HuH-7 (cell line): ENCODE results near the gene DNASE2B.

Source experiments
- DNase-seq: peaks from one replicate; pipeline ENCODE4 v3.0.0; 2011; ENCODE audit warnings: low spot score

DNASE2B gene

DNA sequence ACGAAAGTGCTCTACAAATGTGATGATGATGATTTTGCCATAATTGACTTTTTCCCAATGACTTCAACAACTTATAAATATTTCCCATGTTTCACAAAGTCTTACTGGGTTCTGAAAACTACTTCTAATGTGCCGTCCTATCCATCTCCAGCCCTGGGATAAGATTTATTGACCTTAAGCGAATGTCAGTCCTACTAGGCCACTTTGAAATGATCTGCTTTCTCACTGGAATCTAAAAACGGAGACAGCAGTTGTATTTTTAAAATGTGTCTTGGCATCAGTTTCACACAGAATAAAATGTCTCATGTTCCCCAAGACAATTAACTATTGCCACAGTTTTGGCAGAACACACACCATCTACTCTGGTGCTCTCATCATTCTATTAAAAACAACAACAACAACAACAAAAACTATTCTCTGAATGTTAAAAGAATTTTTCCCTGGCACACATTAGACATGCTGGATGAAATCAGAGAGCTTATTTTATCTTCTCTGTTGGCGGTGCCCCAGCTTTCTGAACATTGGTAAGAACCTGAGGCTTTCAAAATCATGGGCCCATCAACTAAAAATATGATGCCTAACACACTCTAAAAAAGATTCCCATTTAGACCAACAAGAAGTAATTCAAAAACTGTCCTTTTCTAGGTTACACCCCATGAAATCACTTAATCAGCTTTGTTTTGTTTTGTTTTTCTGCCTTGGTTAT, 23.1 kb upstream of the DNASE2B start:
- DNase-seq = no peak

DNA sequence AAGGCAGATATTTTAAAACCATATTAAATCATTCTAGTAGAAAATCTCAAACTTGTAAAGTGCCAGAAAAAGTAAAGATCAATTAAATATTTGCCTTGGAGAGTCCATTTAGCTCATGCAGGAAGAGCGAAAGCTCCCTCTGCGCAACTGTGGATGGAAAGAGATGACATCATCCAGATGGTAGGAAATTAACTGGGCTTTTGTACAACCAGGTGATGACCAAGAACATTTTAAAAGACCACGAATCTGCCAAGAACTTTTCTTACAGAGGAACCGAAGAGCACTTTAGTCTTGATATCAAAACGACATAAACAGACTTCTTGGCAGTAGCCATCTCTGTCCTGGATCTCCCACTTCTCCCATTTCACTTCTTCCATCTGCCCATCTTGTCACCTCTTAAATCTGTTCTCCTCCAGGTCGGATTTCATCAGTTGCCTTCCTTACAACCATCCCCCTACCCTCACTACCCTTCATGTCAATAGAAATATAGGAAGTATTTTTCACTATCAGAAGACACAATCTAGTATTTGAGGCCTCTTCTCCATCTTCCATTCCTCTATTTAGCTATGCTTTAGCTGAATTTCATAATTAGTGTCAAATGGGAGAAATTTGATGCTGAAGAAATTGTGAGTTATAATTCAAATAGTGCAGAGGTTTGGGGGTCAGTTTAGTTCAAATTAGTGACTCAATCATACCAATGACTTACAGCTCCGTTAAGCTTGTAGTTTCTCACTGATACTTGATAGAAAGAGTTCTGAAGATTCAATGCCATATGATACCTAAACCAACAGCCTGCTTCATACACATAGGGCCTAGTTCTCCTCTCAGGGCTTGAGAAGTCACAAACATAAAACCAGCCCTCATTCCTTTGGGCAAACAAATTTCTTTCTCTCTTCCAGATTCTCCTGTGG, 22.0 kb upstream of the DNASE2B start:
- DNase-seq = no peak

DNA sequence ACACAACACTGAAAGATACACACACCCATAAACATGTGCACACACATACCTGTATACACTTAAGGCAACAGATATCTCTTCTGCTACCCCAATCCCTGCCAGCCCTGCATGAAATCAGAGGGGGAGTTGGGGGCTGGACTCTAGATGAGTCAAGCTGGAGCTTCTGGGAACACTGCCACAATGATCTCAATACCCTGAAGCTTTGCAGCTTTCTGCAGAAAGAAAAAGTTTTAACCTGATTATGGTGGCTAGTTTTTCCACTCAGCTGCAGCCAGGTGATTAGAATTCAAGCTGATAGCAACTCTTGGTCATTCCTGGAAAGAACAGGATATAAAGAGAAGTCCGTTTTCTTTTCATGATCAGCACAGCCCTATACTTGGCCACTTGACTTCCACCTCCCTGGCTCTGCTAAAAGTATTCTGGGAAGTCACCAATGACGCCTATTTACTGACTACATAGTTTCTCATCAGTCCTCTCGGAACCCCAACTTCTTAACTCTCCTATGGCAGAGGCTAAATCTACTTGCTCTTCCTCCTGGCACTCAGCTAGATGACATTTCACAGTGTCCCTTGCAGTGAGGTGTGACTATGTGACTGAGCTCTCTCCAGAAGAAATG, 20.7 kb upstream of the DNASE2B start:
- DNase-seq = no peak

GRCh38 chr1:84379138-84379916, 19.0 kb upstream of the DNASE2B start:
- DNase-seq = no peak

DNA sequence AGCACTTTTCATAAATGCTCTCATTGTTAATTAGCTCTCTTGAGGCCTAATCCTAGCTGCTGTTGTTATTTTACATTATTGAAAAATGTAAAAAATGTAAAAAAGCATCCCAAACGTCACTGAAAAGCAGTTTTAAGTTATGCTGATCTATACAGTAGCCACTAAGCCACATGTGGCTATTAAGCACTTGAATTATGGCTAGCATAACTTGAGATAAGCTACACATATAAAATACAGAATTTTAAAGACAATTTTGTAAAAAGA, 18.4 kb upstream of the DNASE2B start:
- no peak for DNase-seq

DNA sequence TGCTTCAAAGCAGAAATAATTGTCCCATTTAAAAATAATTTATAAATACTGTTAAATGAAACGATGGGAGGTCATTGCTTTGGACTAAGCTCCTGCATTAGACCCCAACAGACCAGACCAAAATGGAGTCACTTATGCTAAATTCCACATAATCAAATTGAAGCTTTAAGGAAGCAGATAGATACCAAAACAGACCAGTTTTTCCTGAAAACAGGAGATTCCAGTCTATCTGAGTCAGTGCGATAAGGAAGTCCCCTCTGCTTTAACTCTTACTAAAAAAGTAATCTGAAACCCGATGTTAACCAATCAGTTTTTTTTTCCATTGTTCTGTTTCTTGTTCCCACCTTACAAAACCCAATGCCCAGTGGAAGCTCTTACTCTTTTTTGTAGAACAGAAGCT, 16.2 kb upstream of the DNASE2B start:
- no peak for DNase-seq

- DNase-seq = no peak
These were observed 12.9 kb upstream of the DNASE2B start for GRCh38 chr1:84385347-84385746.

- no peak for DNase-seq
These were observed 11.4 kb upstream of the DNASE2B start for GRCh38 chr1:84386716-84387479.

- DNase-seq = peak; percentile 12
These were observed 10.7 kb upstream of the DNASE2B start for GRCh38 chr1:84387480-84388163.

DNA sequence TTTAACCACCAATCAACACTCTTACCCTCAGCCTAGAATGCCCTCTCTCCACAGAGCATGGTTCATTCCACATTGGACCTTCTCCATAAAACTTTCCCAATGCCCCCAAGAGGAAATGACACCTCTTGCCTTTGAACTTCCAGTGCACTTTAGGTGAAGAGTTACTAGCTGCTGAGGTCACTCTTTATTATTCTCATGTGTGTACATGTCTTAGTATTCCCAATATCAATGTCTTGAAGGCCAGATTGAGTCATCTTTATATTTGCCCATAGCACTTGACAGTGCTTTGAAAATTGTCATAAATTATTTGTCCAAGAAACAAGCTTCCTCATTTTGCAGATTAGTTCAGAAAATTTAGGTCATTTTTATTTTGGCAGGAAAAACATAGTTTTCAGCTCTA, 8.1 kb upstream of the DNASE2B start:
- no peak for DNase-seq

GRCh38 chr1:84401156-84401555, 2.9 kb downstream of the DNASE2B start:
- DNase-seq = no peak

GRCh38 chr1:84402060-84402459, 3.8 kb downstream of the DNASE2B start:
- no peak for DNase-seq

DNA sequence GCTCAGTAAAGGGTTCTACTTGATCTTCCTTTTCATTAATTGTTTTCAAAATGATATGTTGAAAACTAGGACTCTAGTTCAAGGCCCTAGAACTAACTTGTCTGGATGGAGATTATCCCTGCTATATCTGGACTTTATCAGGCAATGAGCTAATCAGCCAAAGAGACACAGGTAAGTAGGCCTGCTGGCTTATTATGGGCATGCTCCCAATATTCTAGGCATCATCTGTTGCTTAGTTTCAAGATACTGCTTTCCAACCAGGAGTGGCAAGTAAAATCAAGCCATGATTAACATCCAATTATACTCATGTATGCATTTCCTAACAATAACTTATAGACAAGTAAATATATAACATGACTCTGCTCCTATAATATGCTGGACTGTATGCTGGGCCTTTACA, 4.2 kb downstream of the DNASE2B start:
- no peak for DNase-seq

- DNase-seq = no peak
These were observed 5.1 kb downstream of the DNASE2B start for GRCh38 chr1:84403347-84403746.

DNA sequence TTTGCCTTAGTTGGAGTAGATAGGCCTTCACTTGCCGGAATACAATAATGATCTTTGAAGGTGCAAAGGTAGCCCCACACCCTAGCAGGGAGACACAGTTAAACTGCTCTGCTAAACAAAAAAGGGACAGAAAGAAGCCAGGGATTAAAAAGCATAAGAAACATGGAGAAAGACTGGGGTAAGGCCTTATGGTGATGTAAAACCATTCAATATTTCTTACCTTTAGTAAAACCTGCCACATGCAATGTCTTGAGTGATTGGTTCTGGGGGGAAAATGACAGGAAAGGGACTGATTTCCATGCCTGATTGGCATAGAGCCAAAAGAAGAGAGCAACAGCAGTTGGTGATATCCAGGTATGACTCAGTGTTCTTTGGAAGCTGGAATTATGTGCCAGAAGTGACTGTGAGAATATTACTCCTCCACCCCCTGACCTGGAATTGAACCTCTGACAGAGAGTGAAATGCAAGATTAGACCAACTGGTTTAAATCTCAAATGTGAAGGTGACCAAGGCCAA, 8.1 kb downstream of the DNASE2B start:
- DNase-seq = no peak

GRCh38 chr1:84407524-84407923, 9.2 kb downstream of the DNASE2B start:
- DNase-seq = no peak

- DNase-seq = no peak
These were observed 9.7 kb downstream of the DNASE2B start for GRCh38 chr1:84407958-84408422.

DNA sequence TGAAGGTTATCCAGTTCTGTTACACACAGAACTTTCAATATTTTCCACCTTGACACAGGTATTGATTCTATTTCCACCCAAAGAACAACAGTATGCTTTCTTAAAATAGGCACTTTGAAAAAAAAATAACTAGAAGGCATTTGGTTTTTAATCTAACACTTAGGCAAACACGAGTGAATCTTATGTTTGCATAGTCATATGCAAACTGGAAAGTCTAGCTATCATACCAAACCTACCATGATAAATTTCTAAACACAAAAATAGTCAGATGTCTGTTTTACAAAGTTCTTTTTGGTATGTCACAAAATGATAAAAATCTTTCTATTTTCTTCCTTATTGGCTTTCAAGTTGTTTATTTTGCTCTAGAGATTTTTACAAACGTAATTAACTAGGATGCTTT, 11.6 kb downstream of the DNASE2B start:
- no peak for DNase-seq

- DNase-seq = no peak
These were observed 12.2 kb downstream of the DNASE2B start for GRCh38 chr1:84410328-84411095.
